Activated CD4-positive, alpha-beta T cell treated with anti-CD3 and anti-CD28 coated beads, Interleukin-2, amount 50 U/mL, for 16 hours (primary cell): ENCODE results near the gene DIP2B.
"Not testable (repeated sequence)": the region's sequence is repeated elsewhere in the genome, so short reads cannot be mapped to it uniquely, and the experiment has no call there.

ENCODE experiments used
- DNase-seq: peaks from one replicate; pipeline ENCODE4 v3.0.0-alpha.2; 2020

Gene DIP2B, protein sequence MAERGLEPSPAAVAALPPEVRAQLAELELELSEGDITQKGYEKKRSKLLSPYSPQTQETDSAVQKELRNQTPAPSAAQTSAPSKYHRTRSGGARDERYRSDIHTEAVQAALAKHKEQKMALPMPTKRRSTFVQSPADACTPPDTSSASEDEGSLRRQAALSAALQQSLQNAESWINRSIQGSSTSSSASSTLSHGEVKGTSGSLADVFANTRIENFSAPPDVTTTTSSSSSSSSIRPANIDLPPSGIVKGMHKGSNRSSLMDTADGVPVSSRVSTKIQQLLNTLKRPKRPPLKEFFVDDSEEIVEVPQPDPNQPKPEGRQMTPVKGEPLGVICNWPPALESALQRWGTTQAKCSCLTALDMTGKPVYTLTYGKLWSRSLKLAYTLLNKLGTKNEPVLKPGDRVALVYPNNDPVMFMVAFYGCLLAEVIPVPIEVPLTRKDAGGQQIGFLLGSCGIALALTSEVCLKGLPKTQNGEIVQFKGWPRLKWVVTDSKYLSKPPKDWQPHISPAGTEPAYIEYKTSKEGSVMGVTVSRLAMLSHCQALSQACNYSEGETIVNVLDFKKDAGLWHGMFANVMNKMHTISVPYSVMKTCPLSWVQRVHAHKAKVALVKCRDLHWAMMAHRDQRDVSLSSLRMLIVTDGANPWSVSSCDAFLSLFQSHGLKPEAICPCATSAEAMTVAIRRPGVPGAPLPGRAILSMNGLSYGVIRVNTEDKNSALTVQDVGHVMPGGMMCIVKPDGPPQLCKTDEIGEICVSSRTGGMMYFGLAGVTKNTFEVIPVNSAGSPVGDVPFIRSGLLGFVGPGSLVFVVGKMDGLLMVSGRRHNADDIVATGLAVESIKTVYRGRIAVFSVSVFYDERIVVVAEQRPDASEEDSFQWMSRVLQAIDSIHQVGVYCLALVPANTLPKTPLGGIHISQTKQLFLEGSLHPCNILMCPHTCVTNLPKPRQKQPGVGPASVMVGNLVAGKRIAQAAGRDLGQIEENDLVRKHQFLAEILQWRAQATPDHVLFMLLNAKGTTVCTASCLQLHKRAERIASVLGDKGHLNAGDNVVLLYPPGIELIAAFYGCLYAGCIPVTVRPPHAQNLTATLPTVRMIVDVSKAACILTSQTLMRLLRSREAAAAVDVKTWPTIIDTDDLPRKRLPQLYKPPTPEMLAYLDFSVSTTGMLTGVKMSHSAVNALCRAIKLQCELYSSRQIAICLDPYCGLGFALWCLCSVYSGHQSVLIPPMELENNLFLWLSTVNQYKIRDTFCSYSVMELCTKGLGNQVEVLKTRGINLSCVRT (N-terminal part only)

GRCh38 chr12:50504798-50505674, at the start of gene DIP2B:
Gene DIP2B (plus strand): TSS chr12:50504985. CDS start chr12:50505141, 156 bp downstream.
- peak; percentile 95 for DNase-seq

- DNase-seq: no peak
These were observed 46.2 kb upstream of the DIP2B start for GRCh38 chr12:50458606-50459005.

DNA sequence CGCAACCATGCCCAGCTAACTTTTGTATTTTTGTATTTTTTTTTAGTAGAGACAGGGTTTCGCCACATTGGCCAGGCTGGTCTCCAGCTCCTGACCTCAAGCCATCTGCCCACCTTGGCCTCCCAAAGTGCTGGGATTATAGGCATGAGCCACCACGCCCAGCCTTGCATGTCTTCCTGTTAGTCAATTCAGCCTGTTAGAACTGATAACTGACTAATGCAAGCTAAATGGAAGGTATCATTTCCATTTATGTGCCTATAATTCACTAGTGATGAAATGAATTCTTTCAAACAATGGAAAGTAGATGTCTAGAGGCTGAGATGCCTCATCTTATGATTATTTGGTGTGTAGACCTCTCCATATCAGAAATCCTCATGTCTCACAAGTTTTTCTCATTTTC, 37.3 kb upstream of the DIP2B start:
- no peak for DNase-seq

DNA sequence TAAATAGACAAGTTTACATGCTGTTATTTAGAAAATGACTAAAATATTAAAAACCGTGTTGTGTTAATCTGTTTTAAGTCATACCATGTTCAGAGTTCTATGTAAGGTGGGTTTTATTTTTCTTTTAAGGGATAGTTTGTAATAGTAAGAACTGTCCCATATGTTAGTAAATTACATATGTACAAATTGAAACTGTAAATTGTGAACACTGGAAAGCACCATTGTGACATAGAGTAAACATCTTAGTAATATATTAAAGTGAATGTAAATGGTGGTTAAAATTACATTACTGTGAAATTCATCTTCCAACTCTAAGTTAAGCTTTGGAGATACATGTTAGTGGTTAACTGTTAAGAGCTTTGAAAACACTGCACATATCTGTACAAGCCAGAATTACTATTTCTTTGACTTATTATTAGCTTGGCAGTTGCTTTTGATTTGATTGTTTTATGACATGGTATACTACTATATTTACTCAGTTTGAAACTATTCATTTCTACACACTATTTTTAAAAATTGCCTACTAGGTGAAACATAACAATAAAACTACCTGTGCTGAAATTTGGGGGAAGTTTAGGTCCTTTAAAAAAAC, 27.4 kb upstream of the DIP2B start:
- no peak for DNase-seq

DNA sequence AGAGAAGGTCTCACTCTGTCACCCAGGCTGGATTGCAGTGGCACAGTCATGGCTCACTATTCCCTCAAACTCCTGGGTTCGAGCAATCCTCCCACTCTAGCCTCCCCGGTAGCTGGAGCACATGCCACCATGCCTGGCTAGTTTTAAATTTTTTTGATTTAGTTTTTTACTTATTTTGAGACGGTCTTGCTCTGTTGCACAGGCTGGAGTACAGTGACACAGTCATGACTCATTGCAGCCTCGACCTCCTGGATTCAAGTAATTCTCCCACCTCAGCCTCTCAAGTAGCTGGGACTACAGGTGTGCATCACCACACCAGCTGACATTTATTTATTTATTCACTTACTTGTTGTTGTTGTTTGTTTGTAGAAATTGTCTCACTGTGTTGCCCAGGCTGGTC, 22.2 kb upstream of the DIP2B start:
- DNase-seq: no peak

GRCh38 chr12:50483488-50483887, 21.3 kb upstream of the DIP2B start:
- DNase-seq: no peak

DNA sequence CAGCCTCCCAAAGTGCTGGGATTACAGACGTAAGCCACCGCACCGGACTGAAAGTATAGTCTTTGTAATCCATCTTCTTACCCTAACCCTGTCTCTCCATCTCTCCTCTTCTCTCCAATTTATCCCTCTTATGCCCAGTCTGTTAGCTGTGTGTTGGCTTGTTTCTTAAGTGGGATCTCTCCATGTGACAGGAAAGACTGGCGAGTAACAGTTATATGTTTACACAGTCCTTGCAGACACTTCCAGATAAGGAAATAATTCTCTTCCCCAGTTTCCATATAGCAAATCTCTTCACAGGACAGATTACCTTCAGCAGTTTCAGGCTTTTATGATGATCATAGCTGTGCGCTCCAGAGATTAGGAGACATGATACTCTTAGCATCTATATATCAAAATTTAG, 16.0 kb upstream of the DIP2B start:
- no peak for DNase-seq

DNA sequence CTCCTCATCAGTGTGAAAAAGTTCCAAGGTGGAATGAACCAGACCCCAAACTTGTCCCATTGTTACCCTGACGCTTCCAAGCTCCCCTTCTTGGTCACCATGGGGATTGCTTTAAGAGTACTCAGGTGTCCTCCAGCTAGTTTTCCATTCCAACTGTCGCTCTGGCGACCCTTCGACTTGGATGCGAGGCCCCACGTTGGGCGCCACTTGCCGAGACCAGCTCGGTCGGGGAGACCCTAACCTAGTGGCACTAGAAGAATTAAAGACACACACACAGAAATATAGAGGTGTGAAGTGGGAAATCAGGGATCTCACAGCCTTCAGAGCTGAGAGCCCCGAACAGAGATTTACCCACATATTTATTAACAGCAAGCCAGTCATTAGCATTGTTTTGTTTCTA, 6.7 kb upstream of the DIP2B start:
- not testable (repeated sequence) for DNase-seq

DNA sequence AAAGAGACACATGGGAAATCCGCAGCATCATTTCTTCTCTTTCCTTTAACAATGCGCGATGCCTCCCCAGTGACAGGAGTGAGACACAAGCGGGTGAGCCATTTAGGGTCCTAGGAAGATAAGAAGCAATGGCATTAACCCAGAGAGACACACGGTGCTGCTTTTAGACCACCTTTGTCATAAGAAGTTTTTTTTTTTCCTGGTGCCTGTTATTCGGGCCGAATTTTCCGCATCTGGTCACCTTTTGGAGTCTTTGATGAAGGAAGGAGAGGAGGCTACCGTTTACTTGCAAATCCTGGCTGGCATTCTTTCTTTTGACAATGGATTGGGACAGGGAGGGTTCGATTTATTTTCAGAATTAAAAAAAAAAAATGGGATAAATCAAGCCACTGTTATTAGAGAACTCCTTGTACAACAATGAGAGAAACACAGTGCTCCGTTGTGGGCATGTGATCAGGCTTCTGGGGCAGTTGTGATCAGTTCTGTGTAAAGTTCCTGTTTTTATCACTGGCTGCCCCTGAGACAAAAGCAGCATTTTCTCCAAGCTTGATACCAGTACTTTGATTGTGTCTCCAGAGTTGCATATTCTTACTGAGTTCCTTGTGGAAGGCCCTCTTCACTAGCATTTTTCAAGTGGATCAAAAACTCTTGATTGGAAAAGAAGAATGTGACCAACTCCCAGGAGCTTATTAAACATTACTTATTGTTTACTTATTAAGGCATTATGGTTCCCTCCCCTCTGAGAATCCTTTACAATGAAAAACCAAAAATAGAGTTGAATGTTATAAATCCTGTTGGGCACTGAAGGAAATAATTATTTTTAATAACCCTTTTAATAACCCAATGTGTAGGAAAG, 1.1 kb downstream of the DIP2B start:
- no peak for DNase-seq

GRCh38 chr12:50506753-50507473, 2.1 kb downstream of the DIP2B start:
- DNase-seq: no peak

- no peak for DNase-seq
These were observed 2.7 kb downstream of the DIP2B start for GRCh38 chr12:50507474-50507838.

GRCh38 chr12:50507930-50508329, 3.1 kb downstream of the DIP2B start:
- DNase-seq: no peak

- DNase-seq: no peak
These were observed 3.6 kb downstream of the DIP2B start for GRCh38 chr12:50508414-50508813.

DNA sequence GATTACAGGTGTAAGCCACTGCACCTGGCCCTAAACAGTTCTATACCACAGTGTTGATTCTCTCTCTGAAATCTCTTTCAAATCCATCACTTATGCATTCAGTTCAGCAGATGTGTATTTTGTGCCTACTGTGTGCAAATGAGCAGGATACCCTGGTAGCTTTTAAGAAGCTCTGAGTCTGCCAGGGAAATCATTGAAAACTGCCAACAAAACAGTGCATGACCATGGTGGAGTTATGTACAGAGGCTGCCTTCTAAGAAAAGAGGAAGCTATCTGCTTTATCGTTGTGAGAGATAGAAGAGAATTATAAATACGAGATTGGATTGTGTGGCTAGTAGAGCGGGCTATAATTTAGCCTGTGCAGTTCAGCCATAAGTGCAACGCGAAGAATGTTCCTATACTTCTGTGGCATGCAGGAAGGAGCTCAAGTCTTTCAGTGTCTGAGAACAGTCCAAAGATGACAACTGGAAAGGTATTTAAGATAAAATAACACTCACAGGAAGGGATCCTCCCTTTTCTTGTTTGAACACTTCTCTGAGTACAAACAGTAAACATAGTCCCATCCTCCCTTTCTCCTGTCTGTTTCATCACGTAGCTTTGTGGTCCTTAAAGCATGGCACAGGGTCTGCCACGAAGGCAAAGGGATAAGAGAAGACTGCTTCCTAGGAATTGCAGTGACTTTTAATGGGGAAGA, 4.3 kb downstream of the DIP2B start:
- no peak for DNase-seq

DNA sequence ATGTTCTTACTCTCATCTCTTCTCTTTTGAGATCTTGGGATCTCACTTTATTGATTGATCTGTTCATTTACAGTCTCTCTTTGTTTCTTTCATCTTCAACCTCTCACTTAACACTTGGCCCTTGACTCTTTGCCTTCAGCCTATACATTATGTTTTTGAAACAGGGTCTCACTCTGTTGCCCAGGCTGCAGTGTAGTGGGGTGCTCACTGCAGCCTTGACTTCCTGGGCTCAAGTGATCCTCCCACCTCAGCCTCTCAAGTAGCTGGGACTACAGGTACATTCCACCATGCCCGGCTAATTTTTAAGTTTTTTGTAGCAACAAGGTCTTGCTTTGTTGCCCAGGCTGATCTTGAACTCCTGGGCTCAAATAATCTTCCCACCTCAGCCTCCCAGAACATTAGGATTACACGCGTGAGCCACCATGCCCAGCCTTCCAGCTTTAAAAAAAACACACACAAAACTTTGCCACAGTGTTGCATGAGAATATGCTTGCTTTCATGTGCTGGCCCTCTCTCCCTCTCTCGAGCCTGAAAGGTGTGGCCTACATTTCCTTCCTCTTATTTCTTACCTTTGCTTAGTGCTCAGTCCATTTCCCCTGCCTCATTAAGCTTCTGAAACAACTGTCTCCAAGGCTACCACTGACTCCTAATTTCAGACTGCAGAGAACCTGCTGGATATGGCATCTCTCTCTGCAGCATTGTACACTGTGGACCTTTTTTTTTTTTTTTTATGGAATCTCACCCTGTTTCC, 9.9 kb downstream of the DIP2B start:
- DNase-seq: no peak

GRCh38 chr12:50515587-50515986, 10.8 kb downstream of the DIP2B start:
- DNase-seq: no peak

DNA sequence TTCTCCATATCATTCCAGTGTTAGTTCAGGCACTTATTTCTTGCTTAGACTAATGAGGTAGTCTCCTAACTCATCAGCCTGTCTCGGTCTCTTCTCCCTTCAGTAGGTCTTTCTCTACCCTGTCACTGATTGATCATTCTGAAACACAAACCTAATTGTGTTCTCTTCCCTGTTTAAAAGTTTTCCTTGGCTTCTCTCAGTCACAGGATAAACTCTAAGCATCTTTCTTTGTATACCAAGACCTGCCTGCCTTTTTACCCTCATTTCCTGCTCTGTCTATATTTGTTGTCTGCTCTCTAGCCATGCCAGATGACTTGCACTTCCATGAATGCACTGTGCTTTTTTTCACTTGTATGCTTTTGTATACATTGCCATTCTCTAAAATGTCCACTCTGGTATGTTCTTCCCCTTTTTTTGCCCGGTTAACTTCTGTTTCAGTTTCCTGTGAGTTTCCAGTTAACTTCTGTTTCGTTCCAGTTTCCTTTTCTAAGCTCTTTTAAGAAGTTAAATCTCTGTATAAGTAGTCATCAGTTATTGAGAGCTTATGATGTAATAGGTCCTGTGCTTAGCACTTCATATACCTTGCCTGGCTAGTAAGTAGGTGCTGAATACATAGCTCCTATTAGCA, 12.8 kb downstream of the DIP2B start:
- peak; percentile 44 for DNase-seq

- DNase-seq: no peak
These were observed 13.3 kb downstream of the DIP2B start for GRCh38 chr12:50518090-50518489.
